Measurements from ENCODE around the gene NFAM1. TPM values are rescaled to one million over a fixed set of nuclear protein-coding genes. Genes with fewer than 3 reads are reported as not detected.

Gene NFAM1
- total and polyA plus RNA-seq, 2 of the 4 experiments (the other 2 are of a cell fraction): not detected

GRCh38 chr22:42396621-42397331, 35.4 kb downstream of the NFAM1 start:
- Histone ChIP-seq H3K9ac (ENCODE audit: low read depth, low read length) (no peak overlapping the region), H3K4me1 (ENCODE audit: control insufficient read depth, insufficient read depth, low read length) (no peaks in the 10 kb centered on the region), H3K23ac (ENCODE audit: low read depth, low read length) (no peak overlapping the region), H3K4ac (ENCODE audit: low read depth, low read length) (no peak overlapping the region), H2BK20ac (ENCODE audit: low read depth, low read length) (no peak overlapping the region), H2BK5ac (ENCODE audit: low read depth, low read length, poor library complexity, severe bottlenecking) (no peak overlapping the region), H3K14ac (replicated peaks; ENCODE audit: low read depth, low read length) (no peak overlapping the region), H4K8ac (ENCODE audit: low read depth in 2 of 2, low read length in 2 of 2) (no peak overlapping the region), H3K27ac (ENCODE audit: insufficient read depth, low read length) (no peak overlapping the region), H3K9me1 (ENCODE audit: insufficient read depth, low read length) (no peaks in the 10 kb centered on the region), H3K27me3 (ENCODE audit: control insufficient read depth, insufficient read depth, low read length) (peaks cover 37% of the 10 kb centered on the region), H3K4me2 (ENCODE audit: low read depth, low read length) (no peak overlapping the region), H2BK15ac (ENCODE audit: low read depth, low read length) (no peak overlapping the region), H2BK120ac (ENCODE audit: low read depth, low read length) (no peak overlapping the region), H4K5ac (ENCODE audit: low read depth, low read length) (no peak overlapping the region), H4K20me1 (ENCODE audit: insufficient read depth, low read length) (no peaks in the 10 kb centered on the region), H3K4me3 (ENCODE audit: insufficient read depth, low read depth, low read length) (no peak overlapping the region), H2AK9ac (replicated peaks; ENCODE audit: low read depth, low read length, poor library complexity) (no peak overlapping the region), H2AFZ (replicated peaks; ENCODE audit: low read length, poor library complexity) (no peak overlapping the region), H3K36me3 (ENCODE audit: control insufficient read depth, insufficient read depth, low read length) (no peaks in the 10 kb centered on the region), H4K91ac (ENCODE audit: insufficient read depth, low read depth, low read length) (no peak overlapping the region), H3K9me3 (ENCODE audit: control insufficient read depth, insufficient read depth, low read length) (no peaks in the 10 kb centered on the region), H3K18ac (ENCODE audit: low read depth, low read length) (no peak overlapping the region), H3K79me1 (ENCODE audit: low read depth in 1 of 2, low read length in 2 of 2) (no peaks in the 10 kb centered on the region), H3K56ac (ENCODE audit: extremely low read depth, insufficient read depth, low read length) (no peak overlapping the region), H2AK5ac (ENCODE audit: low read depth, low read length) (no peak overlapping the region)
- dilution Hi-C loops (cut with HindIII; ENCODE audit: low sequenced_read_pairs, unreplicated experiment): no loop called here
- intact Hi-C loops (cut with micrococcal nuclease): no loop called here
- in situ Hi-C loops (cut with MboI; ENCODE audit: low sequenced_read_pairs): no loop called here
- WGBS, 2 experiments (ENCODE audit: extremely low coverage in 2 of 2, insufficient read length in 1 of 2): 55% methylated on average over 15 of the region's 24 CpGs; no CpG with 5 or more reads in 1 of the 2 experiments
- ATAC-seq (ENCODE audit: low read depth) (no peak), DNase-seq (no peak)
- ChIA-PET CTCF (no interaction called here), POLR2A (ENCODE audit: unreplicated experiment) (no interaction called here)
- no peak for TF ChIP-seq BHLHE40 (IDR thresholded peaks at IDR 0.05; ENCODE audit: low read depth, low read length)
- no peak for TF ChIP-seq RFX5 (IDR thresholded peaks at IDR 0.05; ENCODE audit: low read depth, low read length)
- TF ChIP-seq POLR2A (IDR thresholded peaks at IDR 0.05; ENCODE audit: low read depth, low read length): no peak
- TF ChIP-seq MXI1 (IDR thresholded peaks at IDR 0.05; ENCODE audit: borderline replicate concordance, low read depth, low read length): no peak
- no peak for TF ChIP-seq RCOR1 (IDR thresholded peaks at IDR 0.05; ENCODE audit: insufficient replicate concordance, low read length)
- TF ChIP-seq, protein P1, sequence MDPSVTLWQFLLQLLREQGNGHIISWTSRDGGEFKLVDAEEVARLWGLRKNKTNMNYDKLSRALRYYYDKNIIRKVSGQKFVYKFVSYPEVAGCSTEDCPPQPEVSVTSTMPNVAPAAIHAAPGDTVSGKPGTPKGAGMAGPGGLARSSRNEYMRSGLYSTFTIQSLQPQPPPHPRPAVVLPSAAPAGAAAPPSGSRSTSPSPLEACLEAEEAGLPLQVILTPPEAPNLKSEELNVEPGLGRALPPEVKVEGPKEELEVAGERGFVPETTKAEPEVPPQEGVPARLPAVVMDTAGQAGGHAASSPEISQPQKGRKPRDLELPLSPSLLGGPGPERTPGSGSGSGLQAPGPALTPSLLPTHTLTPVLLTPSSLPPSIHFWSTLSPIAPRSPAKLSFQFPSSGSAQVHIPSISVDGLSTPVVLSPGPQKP (IDR thresholded peaks at IDR 0.05; ENCODE audit: borderline replicate concordance, low read depth, low read length): no peak
- no peak for TF ChIP-seq CHD1 (IDR thresholded peaks at IDR 0.05; ENCODE audit: low read depth, low read length)
- no peak for TF ChIP-seq FOS (IDR thresholded peaks at IDR 0.05; ENCODE audit: low read depth, low read length)
- no peak for TF ChIP-seq MAZ (IDR thresholded peaks at IDR 0.05; ENCODE audit: borderline replicate concordance, low read depth, low read length)
- TF ChIP-seq USF2 (IDR thresholded peaks at IDR 0.05; ENCODE audit: low read depth, low read length): no peak
- no peak for TF ChIP-seq CEBPB (IDR thresholded peaks at IDR 0.05; ENCODE audit: low read depth, low read length)
- no peak for TF ChIP-seq RAD21 (IDR thresholded peaks at IDR 0.05; ENCODE audit: low read length)
- TF ChIP-seq MAFK (IDR thresholded peaks at IDR 0.05; ENCODE audit: low read depth, low read length): no peak
- TF ChIP-seq NFE2L2 (IDR thresholded peaks at IDR 0.05; ENCODE audit: low read depth, low read length): no peak
- no TSS peak for BruUV-seq (replicated peaks)

Data from IMR-90 (cell line).